MM.1S (cell line): ENCODE data around the gene YDJC.

ENCODE experiments used
- CTCF ChIP-seq: fragments of 300-600 bp; sonication (generic); IDR thresholded peaks from 2 replicates; pipeline ENCODE4 v1.5.1; 2016; ENCODE audit warnings: antibody characterized with exemption, low read length, mixed read lengths
- EZH2 ChIP-seq: fragments of 300-600 bp; sonication (generic); optimal IDR thresholded peaks from 2 replicates; pipeline ENCODE3; 2017; ENCODE audit warnings: low read depth, mild to moderate bottlenecking, antibody characterized with exemption, low read length, mixed read lengths

GRCh38 chr22:21634081-21634480, 4.3 kb upstream of the YDJC start:
- TF ChIP-seq CTCF (no peak), EZH2 (no peak)
